PC-3 (cell line): ENCODE measurements around the gene ZCCHC7. TPM values are rescaled to one million over a fixed set of nuclear protein-coding genes. Genes with fewer than 3 reads are reported as not detected.

Experiments used
- ATAC-seq: fragments of 200-7000 bp; cut with Tn5 transposase; 2 replicates; pipeline ENCODE4 v1.9.1; 2020; ENCODE audit warnings: mild to moderate bottlenecking, moderate library complexity
- BruUV-seq: library from RNA; stranded (reverse); fragments of 400-500 nt; replicated peaks from 2 replicates; lab custom pipeline; 2021; lab: Mats Ljungman, UMichigan
- CTCF ChIA-PET: fragments of 300-600 bp; sonication (Branson Sonifier 250); formaldehyde crosslinking; loops from one replicate; lab custom pipeline; 2022; ENCODE audit warnings: antibody characterized with exemption; lab: Charles Lee
- POLR2A ChIA-PET: fragments of 300-600 bp; sonication (Branson Sonifier 250); formaldehyde crosslinking; loops from one replicate; lab custom pipeline; 2022; ENCODE audit warnings: antibody characterized with exemption; ENCODE audit not compliant: unreplicated experiment; lab: Charles Lee
- DNase-seq: peaks from one replicate; pipeline ENCODE4 v3.0.0-alpha.2; 2015
- H2AFZ ChIP-seq: fragments of 300-600 bp; sonication (generic); 2 replicates; pipeline ENCODE4 v1.6.0; 2016; ENCODE audit warnings: antibody characterized with exemption, low read length
- H3F3A ChIP-seq: fragments of 300-600 bp; sonication (generic); one replicate; pipeline ENCODE4 v1.6.0; 2017; ENCODE audit warnings: antibody characterized with exemption, low read length, control low read depth, mild to moderate bottlenecking; ENCODE audit not compliant: unreplicated experiment
- H3K27ac ChIP-seq: fragments of 300-600 bp; sonication (generic); 2 replicates; pipeline ENCODE4 v1.5.1; 2016; ENCODE audit warnings: mild to moderate bottlenecking, low read length
- H3K27me3 ChIP-seq: fragments of 300-600 bp; sonication (generic); 2 replicates; pipeline ENCODE4 v1.6.1; 2016; ENCODE audit warnings: low read length, mixed read lengths
- H3K36me3 ChIP-seq: fragments of 300-600 bp; sonication (generic); 2 replicates; pipeline ENCODE4 v1.6.1; 2016; ENCODE audit warnings: low read depth, mixed run types, low read length, mixed read lengths
- H3K4me1 ChIP-seq: fragments of 300-600 bp; sonication (generic); 2 replicates; pipeline ENCODE4 v1.5.1; 2016; ENCODE audit warnings: low read length; ENCODE audit not compliant: insufficient read depth
- H3K4me2 ChIP-seq: fragments of 300-600 bp; sonication (generic); 2 replicates; pipeline ENCODE4 v1.6.0; 2016; ENCODE audit warnings: low read length
- H3K4me3 ChIP-seq: fragments of 300-600 bp; sonication (generic); 2 replicates; pipeline ENCODE4 v1.5.1; 2016; ENCODE audit warnings: mild to moderate bottlenecking, low read length, mixed read lengths
- H3K79me2 ChIP-seq: fragments of 300-600 bp; sonication (generic); 2 replicates; pipeline ENCODE4 v1.6.1; 2017; ENCODE audit warnings: low read length, mixed read lengths
- H3K9ac ChIP-seq: fragments of 300-600 bp; sonication (generic); 2 replicates; pipeline ENCODE4 v1.6.0; 2016; ENCODE audit warnings: mild to moderate bottlenecking, low read length
- H3K9me2 ChIP-seq: fragments of 300-600 bp; sonication (generic); replicated peaks from 2 replicates; pipeline ENCODE4 v1.6.1; 2016; ENCODE audit warnings: mixed run types, low read length, mixed read lengths
- H3K9me3 ChIP-seq: fragments of 300-600 bp; sonication (generic); 2 replicates; pipeline ENCODE4 v1.6.1; 2016; ENCODE audit warnings: low read length, mixed read lengths
- H4K20me1 ChIP-seq: fragments of 300-600 bp; sonication (generic); 2 replicates; pipeline ENCODE4 v1.6.1; 2016; ENCODE audit warnings: low read length, mixed read lengths
- CTCF ChIP-seq: fragments of 300-600 bp; sonication (generic); conservative IDR thresholded peaks from 2 replicates; pipeline ENCODE4 v1.5.1; 2017; ENCODE audit warnings: antibody characterized with exemption, low read depth, mild to moderate bottlenecking, low read length
- EZH2 ChIP-seq: fragments of 300-600 bp; sonication (generic); IDR thresholded peaks from one replicate; pipeline ENCODE4 v1.6.1; 2017; ENCODE audit warnings: antibody characterized with exemption, mild to moderate bottlenecking, low read length; ENCODE audit not compliant: unreplicated experiment
- EZH2phosphoT487 ChIP-seq: fragments of 300-600 bp; sonication (generic); IDR thresholded peaks from 2 replicates; pipeline ENCODE4 v1.6.1; 2018; ENCODE audit warnings: mild to moderate bottlenecking, antibody characterized with exemption, low read length, borderline replicate concordance
- intact Hi-C: fragments of 100-400 bp; cut with micrococcal nuclease; formaldehyde crosslinking; loops from 2 replicates; pipeline ENCODE4 v1.9.0; 2023
- total RNA-seq: library from RNA; depleted of rRNA; stranded (reverse); fragments of >200 nt; gene quantifications from 2 replicates; pipeline ENCODE4 v1.2.3, GENCODE V29; 2014

ZCCHC7 gene
- total RNA-seq, 1 experiment from 2014 or later = 6.5 TPM

GRCh38 chr9:37350486-37351190, 230.3 kb downstream of the ZCCHC7 start:
- intact Hi-C loops = no loop called here
- no peak for TF ChIP-seq CTCF
- TF ChIP-seq EZH2phosphoT487 = no peak
- no peak for TF ChIP-seq EZH2
- Histone ChIP-seq H3K79me2 (no peaks in the 10 kb centered on the region), H2AFZ (no peak overlapping the region), H3K4me1 (no peaks in the 10 kb centered on the region), H4K20me1 (no peaks in the 10 kb centered on the region), H3K27ac (no peak overlapping the region), H3K9me2 (no peaks in the 10 kb centered on the region), H3K9me3 (no peaks in the 10 kb centered on the region), H3F3A (no peaks in the 10 kb centered on the region), H3K36me3 (no peaks in the 10 kb centered on the region), H3K9ac (no peak overlapping the region), H3K27me3 (no peaks in the 10 kb centered on the region), H3K4me3 (no peak overlapping the region), H3K4me2 (no peak overlapping the region)
- ChIA-PET CTCF (no interaction called here), POLR2A (no interaction called here)
- DNase-seq (no peak), ATAC-seq (no peak)
- no TSS peak for BruUV-seq

- Histone ChIP-seq H3K79me2 (no peaks in the 10 kb centered on the region), H3K9me3 (no peaks in the 10 kb centered on the region), H3K9ac (no peak overlapping the region), H2AFZ (no peak overlapping the region), H3K4me2 (no peak overlapping the region), H3K9me2 (no peaks in the 10 kb centered on the region), H4K20me1 (no peaks in the 10 kb centered on the region), H3K4me3 (no peak overlapping the region), H3K36me3 (no peaks in the 10 kb centered on the region), H3K27ac (no peak overlapping the region), H3K4me1 (no peaks in the 10 kb centered on the region), H3F3A (no peaks in the 10 kb centered on the region), H3K27me3 (no peaks in the 10 kb centered on the region)
- no TSS peak for BruUV-seq
- ChIA-PET CTCF (no interaction called here), POLR2A (no interaction called here)
- DNase-seq (no peak), ATAC-seq (no peak)
- no peak for TF ChIP-seq EZH2phosphoT487
- TF ChIP-seq EZH2 = no peak
- no peak for TF ChIP-seq CTCF
- intact Hi-C loops = no loop called here
Measured at GRCh38 chr9:37353791-37354190, 233.4 kb downstream of the ZCCHC7 start.

- intact Hi-C loops = no loop called here
Measured at GRCh38 chr9:37362430-37362829, 242.1 kb downstream of the ZCCHC7 start.

More at GRCh38 chr9:37362430-37362829, 242.1 kb downstream of the ZCCHC7 start:
- no peak for ATAC-seq
- no peaks in the 10 kb centered on the region for H3K9me2 ChIP-seq
- no peak overlapping the region for H3K4me2 ChIP-seq
- no peak for TF ChIP-seq CTCF
- TF ChIP-seq EZH2 = no peak
- TF ChIP-seq EZH2phosphoT487 = no peak
- no peak overlapping the region for H3K4me3 ChIP-seq
- H3K36me3 ChIP-seq = no peaks in the 10 kb centered on the region
- no peaks in the 10 kb centered on the region for H3K79me2 ChIP-seq
- no peaks in the 10 kb centered on the region for H3K4me1 ChIP-seq
- no peaks in the 10 kb centered on the region for H4K20me1 ChIP-seq
- no peak overlapping the region for H3K27ac ChIP-seq
- POLR2A ChIA-PET = no interaction called here
- no peaks in the 10 kb centered on the region for H3K27me3 ChIP-seq
- H3F3A ChIP-seq = no peaks in the 10 kb centered on the region
- no TSS peak for BruUV-seq
- H2AFZ ChIP-seq = no peak overlapping the region
- H3K9ac ChIP-seq = no peak overlapping the region
- no peak for DNase-seq
- CTCF ChIA-PET = no interaction called here
- H3K9me3 ChIP-seq = no peaks in the 10 kb centered on the region
